CD8-positive, alpha-beta memory T cell (primary cell): Measurements from ENCODE around the gene KLHL26. TPM values are rescaled to one million over a fixed set of nuclear protein-coding genes. Genes with fewer than 3 reads are reported as not detected.

Source experiments
- CTCF ChIA-PET: fragments of 350-600 bp; sonication (Branson Sonifier 250); formaldehyde crosslinking; loops from one replicate; lab custom pipeline; 2021; ENCODE audit warnings: antibody characterized with exemption; lab: Charles Lee
- POLR2A ChIA-PET: fragments of 350-600 bp; sonication (Branson Sonifier 250); formaldehyde crosslinking; loops from one replicate; lab custom pipeline; 2021; ENCODE audit warnings: antibody characterized with exemption; lab: Charles Lee
- DNase-seq, 5 donors: peaks; one replicate each; pipeline versions ENCODE4 v3.0.0 to v3.0.0-alpha.2; 2020 to 2022; ENCODE audit warnings: mixed read lengths in 1 of 5
- H3K27ac ChIP-seq: one replicate; pipeline ENCODE4 v1.7.0; 2013; ENCODE audit warnings: low read depth, mild to moderate bottlenecking, low read length, moderate library complexity
- H3K27me3 ChIP-seq: 2 replicates; pipeline ENCODE4 v1.7.0; 2013; ENCODE audit warnings: low read length, mild to moderate bottlenecking; ENCODE audit not compliant: insufficient read depth, poor library complexity, severe bottlenecking
- H3K36me3 ChIP-seq: 2 replicates; pipeline ENCODE4 v1.7.0; 2013; ENCODE audit warnings: mild to moderate bottlenecking, low read length, moderate library complexity; ENCODE audit not compliant: insufficient read depth
- H3K4me1 ChIP-seq: 2 replicates; pipeline ENCODE4 v1.7.0; 2013; ENCODE audit warnings: mild to moderate bottlenecking, low read length, moderate library complexity; ENCODE audit not compliant: insufficient read depth
- H3K4me3 ChIP-seq: 2 replicates; pipeline ENCODE4 v1.7.0; 2013; ENCODE audit warnings: mild to moderate bottlenecking, low read length
- H3K9me3 ChIP-seq: 2 replicates; pipeline ENCODE4 v1.7.0; 2013; ENCODE audit warnings: mild to moderate bottlenecking, low read length
- H3K27ac Mint-ChIP-seq, 8 donors: one replicate each; pipeline ENCODE4 v1.8.0; 2020 to 2021; ENCODE audit warnings: mixed read lengths in 8 of 8, mild to moderate bottlenecking in 6 of 8, inconsistent platforms in 3 of 8, moderate library complexity in 3 of 8
- H3K27me3 Mint-ChIP-seq, 2 donors: one replicate each; pipeline ENCODE4 v1.8.0; 2020 to 2021; ENCODE audit warnings: mixed read lengths in 2 of 2, mild to moderate bottlenecking in 1 of 2, moderate library complexity in 1 of 2
- H3K36me3 Mint-ChIP-seq, 3 donors: one replicate each; pipeline ENCODE4 v1.8.0; 2020 to 2021; ENCODE audit warnings: mixed read lengths in 3 of 3, inconsistent platforms in 1 of 3, mild to moderate bottlenecking in 1 of 3
- H3K4me1 Mint-ChIP-seq, 3 donors: one replicate each; pipeline ENCODE4 v1.8.0; 2020 to 2021; ENCODE audit warnings: mixed read lengths in 3 of 3, inconsistent platforms in 1 of 3, mild to moderate bottlenecking in 1 of 3
- H3K4me3 Mint-ChIP-seq, 7 donors: one replicate each; pipeline ENCODE4 v1.8.0; 2020 to 2021; ENCODE audit warnings: mixed read lengths in 7 of 7, mild to moderate bottlenecking in 6 of 7, moderate library complexity in 4 of 7, inconsistent platforms in 2 of 7
- H3K9me3 Mint-ChIP-seq, 5 donors: one replicate each; pipeline ENCODE4 v1.8.0; 2020 to 2022; ENCODE audit warnings: mixed read lengths in 5 of 5, mild to moderate bottlenecking in 3 of 5, moderate library complexity in 2 of 5, inconsistent platforms in 1 of 5
- polyA plus RNA-seq: library from polyadenylated mRNA; unstranded; fragments of 300-500 nt; fragmentation: Illumina TruSeq; gene quantifications from one replicate; pipeline ENCODE4 v1.2.3, GENCODE V29; 2021
- total RNA-seq, 2 experiments: library from RNA; stranded (reverse); gene quantifications; one replicate each; pipeline ENCODE4 v1.2.3, GENCODE V29; 2021

The KLHL26 gene
- total and polyA plus RNA-seq, 3 experiments from 2014 or later, result 5.1 to 12.8 (median 12.4) TPM

GRCh38 chr19:18660939-18661670 is 24.3 kb downstream of the KLHL26 start:
- Mint-ChIP-seq H3K27me3 (peaks cover 0 to 3% of the 10 kb centered on the region in 2 donors), H3K9me3 (no peaks in the 10 kb centered on the region), H3K4me3 (no peak overlapping the region), H3K36me3 (peaks cover 0 to 9% (median 4%) of the 10 kb centered on the region in 3 donors), H3K4me1 (peaks cover 18 to 38% (median 20%) of the 10 kb centered on the region in 3 donors), H3K27ac (peak overlapping the region in 4 of 8 donors; percentile 5 to 61 (median 22))
- no peak for DNase-seq
- no peaks in the 10 kb centered on the region for H3K27me3 ChIP-seq
- no peaks in the 10 kb centered on the region for H3K9me3 ChIP-seq
- CTCF ChIA-PET, result no interaction called here
- no peak overlapping the region for H3K4me3 ChIP-seq
- H3K4me1 ChIP-seq, result peaks cover 4% of the 10 kb centered on the region
- no peak overlapping the region for H3K27ac ChIP-seq
- no peaks in the 10 kb centered on the region for H3K36me3 ChIP-seq
- POLR2A ChIA-PET, result no interaction called here

DNA sequence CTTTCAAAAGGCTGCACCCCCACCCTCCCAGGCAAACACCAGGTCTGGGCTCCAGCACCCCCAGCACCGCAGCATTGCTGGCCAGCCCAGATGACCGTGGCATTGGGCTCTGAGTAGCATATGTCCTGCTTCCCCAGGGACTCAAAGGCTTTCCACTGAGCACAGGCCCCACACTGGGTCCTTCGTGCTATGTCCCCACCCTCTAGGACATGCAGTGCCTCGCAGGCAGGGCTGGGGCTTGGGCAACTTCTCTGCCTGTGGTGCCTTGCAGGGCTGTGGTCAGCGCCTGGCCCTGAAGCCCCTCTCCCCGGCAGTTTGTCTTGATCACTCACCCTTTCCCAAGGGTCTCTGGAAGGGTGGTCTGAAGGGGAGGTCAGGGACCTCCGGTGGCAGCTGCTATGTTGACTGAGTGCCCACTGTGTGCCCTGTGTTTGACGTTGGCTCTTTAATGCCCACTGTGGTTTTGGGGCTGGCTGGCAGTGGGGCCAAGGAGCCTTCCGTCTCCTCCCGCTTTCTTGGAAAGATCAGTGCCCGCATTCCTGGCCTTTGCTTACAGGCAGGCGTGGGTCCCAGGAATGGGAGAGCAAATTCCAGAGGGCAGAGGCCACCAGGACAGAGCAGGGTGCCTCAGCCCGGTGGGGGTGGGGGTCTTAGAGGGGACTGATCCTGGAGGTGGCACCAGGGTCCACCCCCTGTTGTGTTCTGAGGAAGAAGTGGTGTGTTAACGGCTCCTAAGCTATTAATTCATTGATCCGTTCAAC is 26.3 kb downstream of the KLHL26 start:
- Histone ChIP-seq H3K27ac (no peak overlapping the region), H3K27me3 (no peaks in the 10 kb centered on the region), H3K4me3 (no peak overlapping the region), H3K36me3 (no peaks in the 10 kb centered on the region), H3K4me1 (peaks cover 4% of the 10 kb centered on the region), H3K9me3 (no peaks in the 10 kb centered on the region)
- Mint-ChIP-seq H3K27ac (peak overlapping the region in 2 of 8 donors; percentile 11 to 86), H3K36me3 (peaks cover 0 to 23% (median 0%) of the 10 kb centered on the region in 3 donors), H3K9me3 (no peaks in the 10 kb centered on the region), H3K27me3 (peaks cover 0 to 3% of the 10 kb centered on the region in 2 donors), H3K4me1 (peaks cover 11 to 25% (median 12%) of the 10 kb centered on the region in 3 donors), H3K4me3 (no peak overlapping the region)
- DNase-seq, result no peak
- ChIA-PET CTCF (no interaction called here), POLR2A (interaction anchor here (0.5 kb wide), 1 partner anchor 58 kb away, joined by 5 read pairs; no protein-coding TSS in a partner anchor)

DNA sequence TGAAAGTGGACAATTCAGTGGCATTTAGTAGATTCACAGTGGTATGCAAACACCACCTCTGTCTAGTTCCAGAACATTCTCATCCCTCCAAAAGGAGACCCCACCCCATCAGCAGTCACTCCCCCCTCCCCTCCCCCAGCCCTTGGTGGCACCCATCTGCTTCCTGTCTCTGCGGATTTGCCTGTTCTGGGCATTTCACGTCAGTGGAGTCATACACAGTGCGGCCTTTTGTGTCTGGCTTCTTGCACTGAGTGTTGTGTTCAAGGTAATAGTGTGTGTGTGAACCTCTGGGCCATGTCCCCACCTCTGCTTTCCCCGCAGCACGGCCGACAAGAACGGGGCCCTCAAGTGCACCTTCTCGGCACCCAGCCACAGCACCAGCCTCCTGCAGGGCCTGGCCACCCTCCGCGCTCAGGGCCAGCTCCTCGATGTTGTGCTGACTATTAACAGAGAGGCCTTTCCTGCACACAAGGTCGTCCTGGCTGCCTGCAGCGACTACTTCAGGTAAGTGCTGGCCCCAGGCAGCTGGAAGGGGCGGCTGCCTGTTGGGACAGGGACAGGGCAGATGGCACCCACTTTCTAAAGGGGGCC is 27.2 kb downstream of the KLHL26 start:
- Histone ChIP-seq H3K27me3 (no peaks in the 10 kb centered on the region), H3K4me1 (peaks cover 4% of the 10 kb centered on the region), H3K9me3 (no peaks in the 10 kb centered on the region), H3K36me3 (no peaks in the 10 kb centered on the region), H3K27ac (no peak overlapping the region), H3K4me3 (no peak overlapping the region)
- ChIA-PET POLR2A (no interaction called here), CTCF (no interaction called here)
- Mint-ChIP-seq H3K9me3 (no peaks in the 10 kb centered on the region), H3K4me3 (no peak overlapping the region), H3K27me3 (peaks cover 0 to 3% of the 10 kb centered on the region in 2 donors), H3K27ac (peak overlapping the region in 2 of 8 donors; percentile 46 to 55), H3K4me1 (peaks cover 2 to 17% (median 4%) of the 10 kb centered on the region in 3 donors), H3K36me3 (peaks cover 0 to 28% (median 0%) of the 10 kb centered on the region in 3 donors)
- peak in 1 of 5 donors; percentile 37 for DNase-seq

GRCh38 chr19:18665771-18666202 is 29.0 kb downstream of the KLHL26 start:
- no peaks in the 10 kb centered on the region for H3K9me3 Mint-ChIP-seq
- ChIA-PET POLR2A (no interaction called here), CTCF (interaction anchor here (1.4 kb wide), 1 partner anchor 11 kb away, joined by 3 read pairs; no protein-coding TSS in a partner anchor)
- DNase-seq, result no peak
- peaks cover 0 to 13% (median 1%) of the 10 kb centered on the region in 3 donors for H3K4me1 Mint-ChIP-seq
- H3K27me3 ChIP-seq, result no peaks in the 10 kb centered on the region
- H3K27ac ChIP-seq, result no peak overlapping the region
- H3K27me3 Mint-ChIP-seq, result no peaks in the 10 kb centered on the region
- no peak overlapping the region for H3K4me3 Mint-ChIP-seq
- no peaks in the 10 kb centered on the region for H3K9me3 ChIP-seq
- no peaks in the 10 kb centered on the region for H3K36me3 ChIP-seq
- H3K4me3 ChIP-seq, result no peak overlapping the region
- H3K36me3 Mint-ChIP-seq, result peaks cover 0 to 43% (median 2%) of the 10 kb centered on the region in 3 donors
- peaks cover 4% of the 10 kb centered on the region for H3K4me1 ChIP-seq
- H3K27ac Mint-ChIP-seq, result peak overlapping the region in 1 of 8 donors; percentile 78

DNA sequence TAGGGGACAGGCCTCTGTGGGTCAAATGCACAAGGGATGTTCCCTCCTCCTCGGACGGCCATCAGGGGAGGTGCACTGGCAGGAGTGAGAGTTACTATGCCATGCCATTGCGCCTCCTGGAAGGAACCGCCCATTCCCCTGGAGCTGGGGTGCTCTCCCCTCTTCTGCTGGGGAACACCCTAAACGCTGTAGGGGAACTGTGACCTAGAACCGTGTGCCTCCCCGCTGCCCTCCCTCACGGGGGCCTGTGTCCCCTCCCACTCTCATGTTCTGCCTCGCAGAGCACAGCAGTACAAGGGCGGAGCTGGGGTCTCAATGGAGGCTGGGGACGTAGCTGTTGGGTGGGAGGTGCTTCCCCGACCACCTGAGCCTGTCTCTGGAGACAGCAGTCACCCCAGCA is 29.5 kb downstream of the KLHL26 start:
- no peaks in the 10 kb centered on the region for H3K36me3 ChIP-seq
- peaks cover 0 to 10% (median 1%) of the 10 kb centered on the region in 3 donors for H3K4me1 Mint-ChIP-seq
- H3K4me3 ChIP-seq, result no peak overlapping the region
- no peak overlapping the region for H3K4me3 Mint-ChIP-seq
- H3K27me3 ChIP-seq, result no peaks in the 10 kb centered on the region
- H3K27ac Mint-ChIP-seq, result peak overlapping the region in 1 of 8 donors; percentile 54
- CTCF ChIA-PET, result interaction anchor here (1.4 kb wide), 1 partner anchor 12 kb away, joined by 3 read pairs; no protein-coding TSS in a partner anchor
- POLR2A ChIA-PET, result no interaction called here
- H3K36me3 Mint-ChIP-seq, result peaks cover 0 to 44% (median 2%) of the 10 kb centered on the region in 3 donors
- H3K27me3 Mint-ChIP-seq, result no peaks in the 10 kb centered on the region
- H3K4me1 ChIP-seq, result peaks cover 4% of the 10 kb centered on the region
- no peaks in the 10 kb centered on the region for H3K9me3 Mint-ChIP-seq
- no peak overlapping the region for H3K27ac ChIP-seq
- DNase-seq, result no peak
- H3K9me3 ChIP-seq, result no peaks in the 10 kb centered on the region

DNA sequence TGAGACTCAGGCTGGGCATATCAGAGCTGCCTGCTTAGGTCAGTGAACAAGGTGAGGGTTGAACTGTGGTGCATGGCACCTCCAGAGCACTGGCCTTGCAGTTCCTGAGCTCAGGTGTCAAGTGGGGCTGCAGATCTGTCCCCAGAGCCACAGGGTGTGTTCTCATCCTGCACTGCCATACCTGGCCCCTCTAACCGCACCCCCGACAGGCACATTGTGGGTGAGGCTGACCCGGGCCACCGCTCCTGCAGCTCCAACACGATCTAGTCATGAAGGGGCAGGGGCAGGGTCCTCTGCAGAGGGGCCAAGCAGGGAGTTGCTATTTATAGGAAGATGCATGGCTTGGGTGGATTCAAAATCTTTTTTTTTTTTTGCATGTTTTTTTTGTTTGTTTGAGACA is 30.0 kb downstream of the KLHL26 start:
- no peaks in the 10 kb centered on the region for H3K9me3 ChIP-seq
- no peak for DNase-seq
- no peak overlapping the region for H3K4me3 ChIP-seq
- Mint-ChIP-seq H3K4me3 (no peak overlapping the region), H3K4me1 (peaks cover 0 to 9% (median 1%) of the 10 kb centered on the region in 3 donors), H3K27ac (no peak overlapping the region), H3K36me3 (peaks cover 0 to 45% (median 2%) of the 10 kb centered on the region in 3 donors), H3K9me3 (no peaks in the 10 kb centered on the region), H3K27me3 (no peaks in the 10 kb centered on the region)
- H3K27me3 ChIP-seq, result no peaks in the 10 kb centered on the region
- H3K27ac ChIP-seq, result no peak overlapping the region
- H3K4me1 ChIP-seq, result peaks cover 4% of the 10 kb centered on the region
- H3K36me3 ChIP-seq, result no peaks in the 10 kb centered on the region
- POLR2A ChIA-PET, result no interaction called here
- CTCF ChIA-PET, result no interaction called here

DNA sequence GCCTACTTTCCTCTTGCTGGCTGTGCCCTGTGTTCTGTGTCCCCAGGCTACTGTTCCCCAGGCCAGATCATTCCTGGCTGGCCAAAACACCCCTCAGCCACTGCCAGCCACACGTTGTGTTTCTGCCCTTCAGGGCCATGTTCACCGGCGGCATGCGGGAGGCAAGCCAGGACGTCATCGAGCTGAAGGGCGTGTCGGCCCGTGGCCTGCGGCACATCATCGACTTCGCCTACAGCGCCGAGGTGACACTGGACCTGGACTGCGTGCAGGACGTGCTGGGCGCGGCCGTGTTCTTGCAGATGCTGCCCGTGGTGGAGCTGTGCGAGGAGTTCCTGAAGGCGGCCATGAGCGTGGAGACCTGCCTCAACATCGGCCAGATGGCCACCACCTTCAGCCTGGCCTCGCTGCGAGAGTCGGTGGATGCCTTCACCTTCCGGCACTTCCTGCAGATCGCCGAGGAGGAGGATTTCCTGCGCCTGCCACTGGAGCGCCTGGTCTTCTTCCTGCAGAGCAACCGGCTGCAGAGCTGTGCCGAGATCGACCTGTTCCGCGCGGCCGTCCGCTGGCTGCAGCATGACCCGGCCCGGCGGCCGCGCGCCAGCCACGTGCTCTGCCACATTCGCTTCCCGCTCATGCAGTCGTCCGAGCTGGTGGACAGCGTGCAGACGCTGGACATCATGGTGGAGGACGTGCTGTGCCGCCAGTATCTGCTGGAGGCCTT is 30.9 kb downstream of the KLHL26 start:
- H3K4me3 ChIP-seq, result no peak overlapping the region
- POLR2A ChIA-PET, result no interaction called here
- peaks cover 4% of the 10 kb centered on the region for H3K4me1 ChIP-seq
- no peak for DNase-seq
- Mint-ChIP-seq H3K27ac (no peak overlapping the region), H3K4me1 (peaks cover 0 to 9% (median 1%) of the 10 kb centered on the region in 3 donors), H3K4me3 (no peak overlapping the region), H3K9me3 (no peaks in the 10 kb centered on the region), H3K27me3 (no peaks in the 10 kb centered on the region), H3K36me3 (peaks cover 0 to 43% (median 2%) of the 10 kb centered on the region in 3 donors)
- no peak overlapping the region for H3K27ac ChIP-seq
- no peaks in the 10 kb centered on the region for H3K36me3 ChIP-seq
- H3K9me3 ChIP-seq, result no peaks in the 10 kb centered on the region
- no peaks in the 10 kb centered on the region for H3K27me3 ChIP-seq
- CTCF ChIA-PET, result no interaction called here
